Adipose tissue (tissue), 3 donors: ENCODE results near the gene ABCC1. TPM values are rescaled to one million over a fixed set of nuclear protein-coding genes. Genes with fewer than 3 reads are reported as not detected.
"Not testable (repeated sequence)": the region's sequence is repeated elsewhere in the genome, so short reads cannot be mapped to it uniquely, and the experiment has no call there.

Experiments used
- H3K27ac ChIP-seq: one replicate; pipeline ENCODE4 v1.5.1; 2013; ENCODE audit warnings: low read depth, low read length
- WGBS, 3 donors: extraction: QIAGEN DNeasy Blood & Tissue Kit; methylation state at CpG; one replicate each; pipeline ENCODE4 v1.1.7; 2013; 5-methylcytosine and 5-hydroxymethylcytosine counted together
- polyA plus RNA-seq, 3 donors: library from polyadenylated mRNA; stranded (reverse); fragments of 200-250 nt; gene quantifications; one replicate each; pipeline ENCODE4 v1.2.3, GENCODE V29; 2013
- donor health status: healthy with polysubstance abuse.
- donor health status: Bipolar disorder and iron deficiency.
- donor health status: healthy.

ABCC1 gene
- polyA plus RNA-seq, 3 donors = 5.3 to 6.9 (median 6.9) TPM

- 73 to 96% (median 75%) methylated on average over 6 of the region's 6 CpGs for whole genome bisulfite sequencing, 3 donors
- not testable (repeated sequence) for H3K27ac ChIP-seq
Measured at GRCh38 chr16:15936809-15937208, 12.6 kb upstream of the ABCC1 start.

DNA sequence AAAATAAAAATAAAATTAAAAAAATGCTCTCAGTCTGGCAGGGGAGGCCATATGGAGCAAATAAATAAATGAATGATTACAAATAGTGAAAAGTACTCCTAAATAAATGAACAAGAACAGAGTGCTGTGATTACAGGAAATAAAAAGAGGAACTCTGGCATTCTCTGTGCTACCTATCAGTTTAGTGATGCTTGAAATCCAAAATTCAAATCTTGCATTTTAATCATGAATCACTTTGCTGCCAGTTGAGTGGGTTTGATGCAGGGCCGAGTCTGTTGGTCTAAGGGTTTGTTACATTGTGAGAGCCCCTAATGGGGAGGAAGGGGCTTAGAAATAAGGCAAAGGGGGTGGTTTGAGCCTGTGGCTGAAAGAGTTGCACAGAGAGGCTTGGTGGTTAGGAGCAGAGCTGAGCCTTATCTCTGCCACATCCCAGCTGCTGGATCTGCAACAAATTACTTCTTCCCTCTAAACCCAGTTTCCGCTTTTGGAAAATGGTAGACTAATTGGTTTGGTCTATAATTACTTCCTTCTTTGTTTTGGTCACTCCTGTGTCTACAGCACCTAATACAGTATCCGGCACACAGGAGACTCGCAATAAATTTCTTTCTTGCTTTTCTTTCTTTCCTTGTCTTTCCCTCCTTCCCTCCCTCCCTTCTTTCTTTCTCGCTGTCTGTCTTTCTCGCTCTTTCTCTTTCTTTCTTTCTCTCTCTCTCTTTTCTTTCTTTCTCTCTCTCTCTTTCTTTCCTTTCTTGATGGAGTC, 6.3 kb upstream of the ABCC1 start:
- 61 to 85% (median 63%) methylated on average over 6 of the region's 6 CpGs for WGBS, 3 donors
- no peak overlapping the region for H3K27ac ChIP-seq

DNA sequence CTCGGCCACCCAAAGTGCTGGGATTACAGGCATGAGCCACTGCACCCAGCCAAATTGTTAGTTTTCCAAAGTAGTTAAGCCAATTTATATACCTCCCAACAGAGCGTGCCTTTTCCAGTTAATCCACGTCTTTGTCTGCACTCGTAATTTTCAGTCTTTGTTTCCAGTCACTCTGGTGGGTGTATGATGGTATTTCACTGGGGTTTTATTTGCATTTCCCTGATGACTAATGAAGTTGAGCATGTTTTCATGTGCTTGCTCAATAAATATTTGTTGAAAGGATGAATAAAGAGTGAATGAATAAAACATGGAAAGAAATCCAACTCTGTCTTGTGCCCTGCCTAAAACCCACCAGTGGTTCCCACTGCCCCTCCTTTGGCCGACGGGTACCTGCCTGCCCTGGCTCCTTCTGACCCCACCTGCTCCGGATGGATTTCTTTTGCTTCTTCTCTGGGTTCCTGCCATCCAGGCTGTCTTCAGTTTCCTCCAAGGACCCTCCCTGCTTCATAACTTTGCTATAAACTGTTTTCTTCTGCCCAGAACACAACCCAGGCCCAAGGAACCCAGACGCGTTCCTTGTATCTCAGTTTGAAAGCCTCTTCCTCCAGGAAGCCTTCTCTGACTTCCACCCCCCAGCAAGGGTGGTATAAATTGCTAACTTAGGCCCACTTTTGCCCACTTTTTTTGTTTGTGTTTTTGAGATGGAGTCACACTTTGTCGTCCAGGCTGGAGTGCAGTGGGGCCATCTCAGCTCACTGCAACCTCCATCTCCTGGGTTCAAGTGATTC, 3.0 kb upstream of the ABCC1 start:
- H3K27ac ChIP-seq = no peak overlapping the region
- 69 to 78% (median 70%) methylated on average over 10 of the region's 10 CpGs for WGBS, 3 donors

GRCh38 chr16:15947983-15948509, 1.4 kb upstream of the ABCC1 start:
- 96 to 100% (median 99%) methylated on average over 4 of the region's 4 CpGs for WGBS, 3 donors
- H3K27ac ChIP-seq = no peak overlapping the region

DNA sequence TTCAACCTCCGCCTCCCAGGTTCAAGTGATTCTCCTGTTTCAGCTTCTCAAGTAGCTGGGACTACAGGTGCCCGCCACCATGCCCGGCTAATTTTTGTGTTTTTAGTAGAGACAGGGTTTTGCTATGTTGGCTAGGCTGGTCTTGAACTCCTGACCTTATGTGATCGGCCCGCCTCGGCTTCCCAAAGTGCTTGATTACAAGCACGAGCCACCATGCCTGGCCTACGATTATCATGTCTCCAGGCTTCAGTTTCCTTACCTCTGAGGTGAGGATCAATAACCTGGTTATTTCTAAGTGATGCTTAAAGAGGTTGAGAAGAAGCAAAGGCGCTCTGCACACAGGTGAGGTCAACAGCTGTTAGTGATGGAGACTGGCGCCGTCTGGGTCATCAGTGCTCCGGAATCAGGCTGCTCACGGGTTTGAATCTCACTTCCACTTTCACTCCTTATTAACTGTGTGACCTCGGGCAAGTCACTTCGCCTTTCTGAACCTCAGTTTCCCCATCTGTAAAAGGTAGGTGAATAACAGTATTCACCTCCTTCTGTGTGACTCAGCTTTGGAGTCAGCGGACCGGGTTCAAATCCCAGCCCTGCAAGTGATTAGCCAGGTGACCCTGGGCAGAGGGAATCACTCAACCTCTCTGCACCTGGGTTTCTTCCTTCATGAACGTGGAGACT, 745 bp upstream of the ABCC1 start:
- H3K27ac ChIP-seq = no peak overlapping the region
- 62 to 64% (median 64%) methylated on average over 18 of the region's 18 CpGs for WGBS, 3 donors

- H3K27ac ChIP-seq = peak overlapping the region; percentile 62
- 1 to 3% (median 1%) methylated on average over 18 of the region's 18 CpGs for WGBS, 3 donors
Measured at GRCh38 chr16:15950161-15950854, 892 bp downstream of the ABCC1 start.

- no peak overlapping the region for H3K27ac ChIP-seq
Measured at GRCh38 chr16:15950869-15951268, 1.5 kb downstream of the ABCC1 start.

GRCh38 chr16:15951852-15952251, 2.4 kb downstream of the ABCC1 start:
- no peak overlapping the region for H3K27ac ChIP-seq
- 59 to 77% (median 76%) methylated on average over 8 of the region's 8 CpGs for WGBS, 3 donors

- 18 to 37% (median 26%) methylated on average over 5 of the region's 5 CpGs for WGBS, 3 donors
- H3K27ac ChIP-seq = no peak overlapping the region
Measured at GRCh38 chr16:15952265-15952711, 2.9 kb downstream of the ABCC1 start.

GRCh38 chr16:15953477-15953876, 4.1 kb downstream of the ABCC1 start:
- 85 to 86% (median 86%) methylated on average over 8 of the region's 8 CpGs for WGBS, 3 donors
- peak overlapping the region; percentile 20 for H3K27ac ChIP-seq

GRCh38 chr16:15953929-15954813, 4.8 kb downstream of the ABCC1 start:
- peak overlapping the region; percentile 20 for H3K27ac ChIP-seq
- 77 to 87% (median 77%) methylated on average over 17 of the region's 17 CpGs for WGBS, 3 donors

DNA sequence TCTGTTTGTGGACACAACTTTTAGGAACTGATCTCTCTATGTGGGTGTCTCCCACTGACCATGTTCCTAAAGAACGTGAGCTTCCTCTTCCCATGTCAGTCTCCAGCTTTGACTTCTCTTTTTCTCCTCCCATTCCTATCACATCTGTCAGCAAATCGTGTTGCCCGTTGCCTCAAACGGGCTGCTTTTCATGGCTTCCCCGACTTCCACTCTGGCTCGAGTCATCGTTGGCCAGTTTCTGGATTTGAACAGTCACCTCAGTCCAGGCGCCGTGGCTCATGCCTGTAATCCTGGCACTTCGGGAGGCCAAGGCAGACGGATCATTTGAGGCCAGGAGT, 5.4 kb downstream of the ABCC1 start:
- H3K27ac ChIP-seq = no peak overlapping the region
- WGBS, 3 donors = 59 to 90% (median 61%) methylated on average over 11 of the region's 11 CpGs

- no peak overlapping the region for H3K27ac ChIP-seq
- 95 to 97% (median 95%) methylated on average over 4 of the region's 4 CpGs for WGBS, 3 donors
Measured at GRCh38 chr16:15955425-15955824, 6.0 kb downstream of the ABCC1 start.

GRCh38 chr16:15956106-15956505, 6.7 kb downstream of the ABCC1 start:
- WGBS, 3 donors = 91 to 97% (median 94%) methylated on average over 6 of the region's 6 CpGs
- not testable (repeated sequence) for H3K27ac ChIP-seq

GRCh38 chr16:15958703-15959348, 9.4 kb downstream of the ABCC1 start:
- H3K27ac ChIP-seq = no peak overlapping the region
- WGBS, 3 donors = 71 to 83% (median 80%) methylated on average over 9 of the region's 9 CpGs

DNA sequence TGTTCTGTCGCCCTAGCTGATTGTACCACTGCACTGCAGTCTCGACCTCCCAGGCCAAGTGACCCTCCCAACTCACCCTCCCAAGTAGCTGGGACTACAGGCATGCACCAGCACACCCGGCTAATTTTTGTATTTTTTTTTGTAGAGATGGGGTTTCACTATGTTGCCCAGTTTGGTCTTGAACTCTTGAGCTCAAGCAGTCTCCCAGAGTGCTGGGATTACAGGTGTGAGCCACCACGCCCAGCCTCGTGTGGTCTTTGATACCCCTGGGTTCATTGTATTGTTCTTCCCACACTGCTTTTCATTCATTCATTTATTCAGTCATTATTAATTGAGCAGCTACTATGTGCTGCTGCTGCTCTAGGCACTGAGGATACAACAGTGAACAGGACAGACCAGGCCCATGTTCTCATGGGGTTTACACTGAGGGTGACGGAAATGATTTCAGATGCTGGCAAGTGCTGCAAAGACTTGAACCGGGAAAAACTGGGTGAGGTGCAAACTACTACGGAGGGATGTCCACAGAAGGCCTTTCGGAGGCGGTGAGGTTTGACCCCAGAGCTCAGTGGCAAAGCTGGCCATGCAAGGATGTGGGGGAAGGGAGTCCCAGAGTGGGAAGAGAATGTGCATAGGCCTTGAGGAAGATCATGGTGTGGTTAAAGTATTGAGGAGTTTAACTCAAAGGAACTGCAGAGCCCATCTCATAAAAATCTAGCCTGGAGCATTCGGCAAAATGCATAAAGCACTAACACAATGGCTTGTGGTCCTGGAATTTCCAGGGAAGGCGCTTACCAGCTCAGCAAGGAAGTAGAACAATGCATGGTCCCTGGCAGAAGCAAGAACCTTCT, 10.9 kb downstream of the ABCC1 start:
- 80 to 91% (median 83%) methylated on average over 12 of the region's 12 CpGs for WGBS, 3 donors
- H3K27ac ChIP-seq = no peak overlapping the region
